Right atrium auricular region (tissue), 2 donors: ENCODE measurements around the gene CLEC16A. TPM values are rescaled to one million over a fixed set of nuclear protein-coding genes. Genes with fewer than 3 reads are reported as not detected.

Experiments
- DNase-seq: peaks from one replicate; pipeline ENCODE4 v3.0.0-alpha.2; 2019; ENCODE audit warnings: low spot score
- H3K27ac ChIP-seq, 2 donors: fragments of 200-600 bp; sonication (generic); 1 replicate in 1 of 2; 2 replicates in 1 of 2; pipeline ENCODE4 v1.5.1; 2016 to 2019
- H3K27me3 ChIP-seq, 2 donors: fragments of 200-600 bp; sonication (generic); one replicate each; pipeline versions ENCODE4 v1.5.1 to v1.6.0; 2017 to 2019
- H3K36me3 ChIP-seq: fragments of 200-600 bp; sonication (generic); one replicate; pipeline ENCODE4 v1.5.1; 2016
- H3K4me1 ChIP-seq, 2 donors: fragments of 200-600 bp; sonication (generic); one replicate each; pipeline versions ENCODE4 v1.5.1 to v1.6.0; 2017 to 2019
- H3K4me3 ChIP-seq, 2 donors: fragments of 200-600 bp; sonication (generic); 1 replicate in 1 of 2; 2 replicates in 1 of 2; pipeline ENCODE4 v1.5.1; 2017 to 2019; ENCODE audit warnings: mild to moderate bottlenecking in 1 of 2, moderate library complexity in 1 of 2
- H3K9me3 ChIP-seq, 2 donors: fragments of 200-600 bp; sonication (generic); one replicate each; pipeline ENCODE4 v1.5.1; 2019
- total RNA-seq, 2 donors: library from RNA; depleted of rRNA; stranded (reverse); fragments of >200 nt; gene quantifications; one replicate each; pipeline ENCODE4 v1.1.0, GENCODE V29; 2016
- TF ChIP-seq, protein P1 (sequence below), 2 donors: fragments of 200-600 bp; sonication (generic); IDR thresholded peaks; one replicate each; pipeline ENCODE4 v1.5.1; 2019; ENCODE audit warnings: antibody characterized with exemption in 2 of 2

The CLEC16A gene
- total RNA-seq, 2 donors from 2014 or later, result 24.1 to 49.0 TPM

- H3K4me1 ChIP-seq, result peaks cover 0 to 28% of the 10 kb centered on the region in 2 donors
- no peaks in the 10 kb centered on the region for H3K27me3 ChIP-seq
- H3K4me3 ChIP-seq, result no peak overlapping the region
- H3K9me3 ChIP-seq, result no peaks in the 10 kb centered on the region
- H3K36me3 ChIP-seq, result peaks cover 12% of the 10 kb centered on the region
- DNase-seq, result no peak
- TF ChIP-seq, protein P1, sequence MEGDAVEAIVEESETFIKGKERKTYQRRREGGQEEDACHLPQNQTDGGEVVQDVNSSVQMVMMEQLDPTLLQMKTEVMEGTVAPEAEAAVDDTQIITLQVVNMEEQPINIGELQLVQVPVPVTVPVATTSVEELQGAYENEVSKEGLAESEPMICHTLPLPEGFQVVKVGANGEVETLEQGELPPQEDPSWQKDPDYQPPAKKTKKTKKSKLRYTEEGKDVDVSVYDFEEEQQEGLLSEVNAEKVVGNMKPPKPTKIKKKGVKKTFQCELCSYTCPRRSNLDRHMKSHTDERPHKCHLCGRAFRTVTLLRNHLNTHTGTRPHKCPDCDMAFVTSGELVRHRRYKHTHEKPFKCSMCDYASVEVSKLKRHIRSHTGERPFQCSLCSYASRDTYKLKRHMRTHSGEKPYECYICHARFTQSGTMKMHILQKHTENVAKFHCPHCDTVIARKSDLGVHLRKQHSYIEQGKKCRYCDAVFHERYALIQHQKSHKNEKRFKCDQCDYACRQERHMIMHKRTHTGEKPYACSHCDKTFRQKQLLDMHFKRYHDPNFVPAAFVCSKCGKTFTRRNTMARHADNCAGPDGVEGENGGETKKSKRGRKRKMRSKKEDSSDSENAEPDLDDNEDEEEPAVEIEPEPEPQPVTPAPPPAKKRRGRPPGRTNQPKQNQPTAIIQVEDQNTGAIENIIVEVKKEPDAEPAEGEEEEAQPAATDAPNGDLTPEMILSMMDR (IDR thresholded peaks at IDR 0.05), result no peak
- peak overlapping the region; percentile 9 to 61 for H3K27ac ChIP-seq
Measured at GRCh38 chr16:11034481-11034931, 90.1 kb downstream of the CLEC16A start.

- H3K27me3 ChIP-seq, result no peaks in the 10 kb centered on the region
- no peak overlapping the region for H3K4me3 ChIP-seq
- no peak overlapping the region for H3K27ac ChIP-seq
- H3K9me3 ChIP-seq, result no peaks in the 10 kb centered on the region
- no peak for DNase-seq
- H3K4me1 ChIP-seq, result peaks cover 0 to 28% of the 10 kb centered on the region in 2 donors
- TF ChIP-seq, protein P1 (IDR thresholded peaks at IDR 0.05), result no peak
- peaks cover 18% of the 10 kb centered on the region for H3K36me3 ChIP-seq
Measured at GRCh38 chr16:11035096-11035495, 90.7 kb downstream of the CLEC16A start.

DNA sequence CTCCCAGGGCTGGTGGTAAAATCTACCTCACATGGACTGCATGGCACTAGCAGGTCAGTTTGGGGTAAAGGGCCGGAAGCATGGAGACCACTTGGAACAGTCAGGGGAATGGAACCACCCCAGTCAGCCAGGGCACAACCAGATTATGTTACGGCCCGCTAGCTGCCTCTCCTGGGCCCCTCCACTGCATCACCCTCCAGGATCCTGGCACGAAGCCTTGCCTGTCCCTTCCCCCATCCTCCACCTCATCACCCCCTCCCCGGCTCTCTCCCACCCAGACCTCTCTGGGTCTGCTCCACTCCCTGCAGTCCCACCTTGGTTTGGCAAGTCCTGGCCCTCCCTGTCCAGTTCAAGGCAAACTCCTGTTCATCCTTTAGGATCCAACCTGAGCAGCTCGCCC, 91.7 kb downstream of the CLEC16A start:
- no peak for DNase-seq
- TF ChIP-seq, protein P1 (IDR thresholded peaks at IDR 0.05), result no peak
- Histone ChIP-seq H3K36me3 (peaks cover 26% of the 10 kb centered on the region), H3K27me3 (no peaks in the 10 kb centered on the region), H3K4me3 (no peak overlapping the region), H3K9me3 (no peaks in the 10 kb centered on the region), H3K27ac (no peak overlapping the region), H3K4me1 (peaks cover 0 to 28% of the 10 kb centered on the region in 2 donors)

GRCh38 chr16:11036868-11037410, 92.6 kb downstream of the CLEC16A start:
- no peak for DNase-seq
- Histone ChIP-seq H3K36me3 (peaks cover 31% of the 10 kb centered on the region), H3K27ac (no peak overlapping the region), H3K27me3 (no peaks in the 10 kb centered on the region), H3K4me1 (peaks cover 0 to 24% of the 10 kb centered on the region in 2 donors), H3K4me3 (no peak overlapping the region), H3K9me3 (no peaks in the 10 kb centered on the region)
- TF ChIP-seq, protein P1 (IDR thresholded peaks at IDR 0.05), result no peak

DNA sequence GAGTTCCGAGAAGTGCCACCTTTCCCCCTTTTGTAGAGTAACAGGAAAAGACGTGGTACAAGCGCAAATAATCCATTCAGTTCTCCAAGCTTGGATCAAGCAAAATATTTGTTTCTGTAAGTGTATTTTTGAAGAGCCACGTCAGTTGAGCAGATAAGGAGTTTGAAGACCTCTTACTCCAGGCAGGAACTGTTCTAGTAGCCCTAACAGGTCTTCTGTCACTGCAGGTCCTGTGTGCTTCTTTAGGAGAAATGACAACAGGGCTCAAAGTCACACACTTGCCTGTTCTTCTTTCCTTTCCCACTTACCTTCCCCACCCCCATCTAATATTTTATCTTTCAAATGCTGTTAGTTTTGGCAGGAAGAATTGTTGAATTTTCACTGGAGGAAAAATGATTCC, 93.9 kb downstream of the CLEC16A start:
- TF ChIP-seq, protein P1 (IDR thresholded peaks at IDR 0.05), result no peak
- Histone ChIP-seq H3K27ac (no peak overlapping the region), H3K36me3 (peaks cover 36% of the 10 kb centered on the region), H3K4me3 (no peak overlapping the region), H3K27me3 (no peaks in the 10 kb centered on the region), H3K4me1 (peaks cover 0 to 10% of the 10 kb centered on the region in 2 donors), H3K9me3 (no peaks in the 10 kb centered on the region)
- DNase-seq, result no peak

GRCh38 chr16:11038777-11039176, 94.4 kb downstream of the CLEC16A start:
- peaks cover 0 to 6% of the 10 kb centered on the region in 2 donors for H3K4me1 ChIP-seq
- no peak overlapping the region for H3K4me3 ChIP-seq
- no peak overlapping the region for H3K27ac ChIP-seq
- TF ChIP-seq, protein P1 (IDR thresholded peaks at IDR 0.05), result no peak
- DNase-seq, result no peak
- no peaks in the 10 kb centered on the region for H3K9me3 ChIP-seq
- peaks cover 38% of the 10 kb centered on the region for H3K36me3 ChIP-seq
- no peaks in the 10 kb centered on the region for H3K27me3 ChIP-seq
